ENCODE results near the gene THSD4.
A peak's percentile ranks its signal among the peaks of the same experiment; 100 is the strongest.
"Not testable (repeated sequence)": the region's sequence is repeated elsewhere in the genome, so short reads cannot be mapped to it uniquely, and the experiment has no call there.

THSD4 gene

DNA sequence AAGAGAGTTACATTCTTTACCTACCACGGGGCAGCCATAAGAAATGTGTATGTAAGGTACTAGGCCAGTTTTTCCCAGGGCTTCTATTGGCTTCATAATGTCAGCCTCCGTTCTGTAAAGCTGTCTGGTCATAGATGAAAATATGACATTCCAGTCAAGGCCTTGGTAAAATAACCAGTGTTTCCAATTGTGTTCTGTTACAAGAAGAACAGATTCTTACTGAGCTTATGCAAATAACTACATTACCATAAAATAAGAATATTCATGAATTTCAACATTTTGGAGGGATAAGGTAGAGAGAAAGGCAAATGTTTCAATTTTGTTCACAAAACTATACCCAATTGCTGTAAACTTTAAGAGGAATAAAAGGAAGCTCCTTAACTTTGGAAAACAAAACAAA is 315.5 kb downstream of the THSD4 start:
- DNase-seq (ENCODE audit: low read depth) = no peak

- no peak for DNase-seq (ENCODE audit: low read depth)
Measured at GRCh38 chr15:71431343-71432336, 316.4 kb downstream of the THSD4 start.

DNA sequence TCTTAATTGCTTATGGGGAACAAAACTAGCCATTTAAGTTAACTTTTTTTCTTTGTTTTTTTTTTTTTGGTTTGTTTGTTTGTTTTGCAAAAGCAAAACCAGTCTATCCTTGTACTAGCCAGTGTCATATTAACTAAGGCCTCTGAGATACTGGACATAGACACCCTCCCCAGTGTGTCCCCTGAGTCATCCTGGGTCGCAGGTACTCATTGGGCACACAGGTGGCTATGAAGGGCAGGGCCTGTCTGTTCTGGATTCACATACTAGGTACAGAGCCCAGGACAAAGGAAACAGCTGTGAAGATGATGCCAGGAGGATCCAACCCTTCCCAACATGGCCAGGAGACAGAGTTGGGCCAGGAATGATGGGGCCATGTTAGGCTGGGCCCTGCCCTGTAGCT is 318.1 kb downstream of the THSD4 start:
- DNase-seq (ENCODE audit: low read depth) = no peak

GRCh38 chr15:71434774-71435173 is 319.5 kb downstream of the THSD4 start:
- no peak for DNase-seq (ENCODE audit: low read depth)

GRCh38 chr15:71435552-71435951 is 320.3 kb downstream of the THSD4 start:
- DNase-seq (ENCODE audit: low read depth) = no peak

GRCh38 chr15:71436854-71437253 is 321.6 kb downstream of the THSD4 start:
- DNase-seq (ENCODE audit: low read depth) = no peak

DNA sequence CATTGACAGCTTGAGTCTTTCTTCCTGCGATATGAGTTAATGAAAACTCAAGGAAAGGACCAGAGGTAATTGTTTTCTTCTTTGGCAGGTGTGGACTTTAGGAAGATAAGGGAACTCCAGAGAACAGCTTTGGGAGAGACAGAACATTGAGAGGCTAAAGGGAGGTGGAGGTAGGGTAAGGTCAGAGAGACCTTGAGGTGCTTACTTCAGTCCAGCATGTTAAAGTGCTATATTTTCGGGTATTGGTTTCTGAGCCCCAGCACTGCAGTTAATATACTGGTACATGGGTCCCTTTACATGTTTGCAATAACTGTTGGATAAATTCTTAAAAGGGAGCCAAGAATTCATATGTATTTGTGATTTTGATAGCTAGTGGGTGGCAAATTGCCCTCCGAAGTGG is 322.1 kb downstream of the THSD4 start:
- no peak for DNase-seq (ENCODE audit: low read depth)

DNA sequence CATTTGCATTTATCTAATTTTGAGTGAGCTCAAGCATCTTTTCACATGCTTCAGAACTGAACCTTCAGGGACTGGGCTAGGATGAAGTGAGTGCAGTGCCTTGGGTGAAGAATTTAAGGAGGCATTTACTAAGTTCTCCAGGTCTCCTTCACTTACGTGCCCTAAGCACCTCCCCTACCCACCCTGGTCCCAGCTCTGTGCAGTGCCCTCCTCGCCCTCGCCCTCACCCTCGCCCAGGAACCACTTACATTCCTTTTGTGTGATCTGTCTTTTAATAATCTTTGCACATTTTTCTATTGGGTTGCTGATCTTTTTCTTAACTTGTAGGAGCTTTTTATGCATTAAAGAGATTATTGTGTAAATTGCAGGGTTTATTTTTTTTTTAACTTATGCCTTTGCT is 322.6 kb downstream of the THSD4 start:
- DNase-seq (ENCODE audit: low read depth) = no peak

DNA sequence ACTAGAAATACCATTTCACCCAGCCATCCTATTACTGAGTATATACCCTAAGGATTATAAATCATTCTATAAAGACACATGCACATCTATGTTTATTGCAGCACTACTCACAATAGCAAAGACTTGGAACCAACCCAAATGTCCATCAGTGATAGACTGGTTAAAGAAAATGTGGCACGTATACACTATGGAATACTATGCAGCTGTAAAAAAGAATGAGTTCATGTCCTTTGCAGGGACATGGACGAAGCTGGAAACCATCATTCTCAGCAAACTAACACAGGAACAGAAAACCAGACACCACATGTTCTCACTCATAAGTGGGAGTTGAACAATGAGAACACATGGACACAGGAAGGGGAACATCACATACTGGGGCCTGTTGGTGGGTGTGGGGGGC is 324.2 kb downstream of the THSD4 start:
- DNase-seq (ENCODE audit: low read depth) = not testable (repeated sequence)

GRCh38 chr15:71440489-71441110 is 325.3 kb downstream of the THSD4 start:
- DNase-seq (ENCODE audit: low read depth) = peak; percentile 73

GRCh38 chr15:71443538-71443937 is 328.3 kb downstream of the THSD4 start:
- DNase-seq (ENCODE audit: low read depth) = peak; percentile 34

- no peak for DNase-seq (ENCODE audit: low read depth)
Measured at GRCh38 chr15:71444032-71444810, 328.9 kb downstream of the THSD4 start.

DNA sequence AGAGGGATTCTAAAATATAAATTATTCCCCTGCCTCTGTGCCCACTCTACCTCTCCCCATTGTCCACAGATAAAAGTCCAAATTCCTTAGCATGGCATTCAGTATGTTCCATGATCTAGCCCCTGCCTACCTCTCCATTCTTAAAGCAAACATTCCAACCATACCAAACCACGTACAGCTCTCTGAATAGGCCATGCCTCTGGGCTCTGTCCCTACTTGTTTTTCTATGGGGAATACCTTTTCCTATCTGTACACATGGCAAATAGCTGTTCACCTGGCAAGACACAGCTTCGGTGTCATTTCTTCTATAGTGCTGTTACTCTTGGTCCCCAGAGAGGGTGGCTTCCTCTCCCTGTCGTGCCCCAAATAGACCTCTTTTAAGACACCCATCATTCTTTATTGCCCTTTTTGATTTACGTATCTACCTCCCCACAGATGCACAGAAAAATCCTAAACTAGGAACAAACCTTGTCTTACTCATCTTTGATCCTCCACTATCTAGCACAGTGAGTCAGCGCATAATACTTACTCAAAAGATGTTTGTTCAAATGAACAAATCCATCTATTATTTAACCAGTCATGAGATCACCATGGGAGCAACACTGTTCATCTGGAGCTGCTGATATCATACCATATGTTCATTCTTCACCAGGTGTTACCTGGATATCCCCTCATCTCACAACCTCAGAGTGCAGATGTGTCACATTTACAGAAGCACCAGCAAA is 329.8 kb downstream of the THSD4 start:
- DNase-seq (ENCODE audit: low read depth) = no peak

DNA sequence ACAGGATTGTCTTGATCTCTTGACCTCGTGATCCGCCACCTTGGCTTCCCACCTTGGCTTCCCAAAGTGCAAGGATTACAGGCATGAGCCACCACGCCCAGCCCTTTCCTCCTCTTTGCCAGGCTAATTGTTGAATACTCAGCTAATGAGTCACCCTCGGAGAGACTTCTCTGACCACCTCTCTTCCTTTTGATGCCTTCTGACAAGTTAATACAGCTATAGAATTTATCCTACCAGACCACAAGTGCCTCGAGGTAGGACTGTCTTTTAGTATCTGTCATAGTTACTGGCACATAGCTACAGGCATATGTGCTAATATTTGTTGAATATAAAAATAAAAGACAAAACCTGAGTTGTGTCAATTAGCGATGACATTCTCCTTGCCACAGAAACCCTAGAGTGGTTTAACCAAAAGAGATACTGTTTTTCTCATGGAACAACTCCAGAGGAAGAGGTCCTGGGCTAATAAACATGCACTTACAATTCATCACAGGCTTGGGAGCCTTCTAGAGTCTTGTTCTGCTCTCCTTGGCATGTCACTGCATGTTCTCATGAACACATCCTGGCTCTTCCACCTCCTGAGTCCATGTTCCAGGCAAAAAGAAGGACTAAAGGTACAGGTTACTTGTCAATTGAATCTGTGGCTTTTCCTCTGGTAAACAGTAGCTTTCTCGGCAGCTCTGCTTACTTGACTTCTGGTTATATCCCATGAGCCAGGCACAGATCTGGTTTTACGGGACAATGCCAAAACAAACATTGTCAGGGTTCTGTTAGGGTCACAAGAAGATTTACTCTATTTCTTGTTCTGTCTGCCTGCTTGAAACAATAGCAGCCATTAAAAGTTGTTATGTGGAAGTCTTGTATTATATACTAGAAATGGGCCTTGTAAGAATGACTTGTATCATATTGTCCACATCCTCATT is 332.3 kb downstream of the THSD4 start:
- no peak for DNase-seq (ENCODE audit: low read depth)

DNA sequence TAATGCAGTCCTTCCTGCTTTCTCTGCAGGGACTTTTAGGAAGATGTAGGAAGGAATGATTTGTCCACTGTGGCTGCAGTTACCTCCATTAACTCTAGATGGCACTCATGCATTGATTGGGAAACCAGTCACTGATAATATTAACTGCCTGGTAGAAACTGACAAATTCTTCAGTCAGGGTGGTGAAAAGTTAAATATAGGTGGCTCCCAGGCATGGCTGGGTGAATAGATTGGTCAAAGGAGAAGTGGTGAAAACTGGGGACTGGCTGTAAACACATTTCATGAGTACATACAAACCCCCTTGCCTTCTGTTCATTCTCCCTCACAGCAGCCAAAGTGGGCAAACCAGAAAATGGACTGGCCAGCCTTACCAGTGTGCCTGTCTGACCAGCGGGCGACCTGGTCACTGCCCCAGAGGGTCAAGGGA is 333.4 kb downstream of the THSD4 start:
- peak; percentile 56 for DNase-seq (ENCODE audit: low read depth)

- DNase-seq (ENCODE audit: low read depth) = no peak
Measured at GRCh38 chr15:71449363-71449762, 334.1 kb downstream of the THSD4 start.

DNA sequence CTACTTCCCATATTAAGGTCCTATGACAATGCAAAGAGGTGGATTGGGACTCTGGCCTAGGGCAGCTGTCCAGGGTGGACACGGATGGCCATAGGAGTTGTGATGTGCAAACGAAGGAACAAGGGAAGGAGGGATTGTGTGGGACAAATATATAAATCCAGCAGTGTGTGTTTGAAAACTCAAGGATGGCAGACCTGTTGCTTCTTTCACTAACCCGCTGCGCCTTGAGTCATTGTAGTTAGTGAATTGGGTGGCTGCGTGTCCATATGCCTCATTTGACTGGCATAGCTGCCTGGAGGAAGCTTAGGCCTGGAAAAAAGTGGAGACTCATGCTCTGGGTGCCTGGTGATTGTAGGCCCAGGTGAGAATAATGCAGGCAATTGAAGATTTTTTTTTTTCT is 334.7 kb downstream of the THSD4 start:
- DNase-seq (ENCODE audit: low read depth) = no peak

DNA sequence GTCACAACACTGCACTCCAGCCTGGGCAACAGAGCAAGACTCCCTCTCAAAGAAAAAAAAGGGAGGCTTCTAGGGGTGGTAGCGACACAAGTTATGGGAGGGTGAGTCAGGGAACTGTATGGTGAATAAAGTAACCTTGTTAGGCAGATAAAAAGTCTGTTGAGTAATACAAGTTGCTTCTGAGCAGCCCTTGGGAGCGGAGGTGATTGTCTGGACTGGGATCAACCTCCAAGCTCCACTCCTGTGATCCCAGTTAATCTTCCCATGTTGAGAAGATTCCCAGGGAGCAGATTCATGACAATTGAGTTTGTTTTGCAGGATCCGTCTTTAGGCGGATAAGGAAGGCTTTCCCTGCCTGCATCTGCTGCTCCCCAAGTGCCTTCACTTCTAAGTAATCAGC is 335.9 kb downstream of the THSD4 start:
- no peak for DNase-seq (ENCODE audit: low read depth)

GRCh38 chr15:71452893-71453292 is 337.6 kb downstream of the THSD4 start:
- no peak for DNase-seq (ENCODE audit: low read depth)

DNA sequence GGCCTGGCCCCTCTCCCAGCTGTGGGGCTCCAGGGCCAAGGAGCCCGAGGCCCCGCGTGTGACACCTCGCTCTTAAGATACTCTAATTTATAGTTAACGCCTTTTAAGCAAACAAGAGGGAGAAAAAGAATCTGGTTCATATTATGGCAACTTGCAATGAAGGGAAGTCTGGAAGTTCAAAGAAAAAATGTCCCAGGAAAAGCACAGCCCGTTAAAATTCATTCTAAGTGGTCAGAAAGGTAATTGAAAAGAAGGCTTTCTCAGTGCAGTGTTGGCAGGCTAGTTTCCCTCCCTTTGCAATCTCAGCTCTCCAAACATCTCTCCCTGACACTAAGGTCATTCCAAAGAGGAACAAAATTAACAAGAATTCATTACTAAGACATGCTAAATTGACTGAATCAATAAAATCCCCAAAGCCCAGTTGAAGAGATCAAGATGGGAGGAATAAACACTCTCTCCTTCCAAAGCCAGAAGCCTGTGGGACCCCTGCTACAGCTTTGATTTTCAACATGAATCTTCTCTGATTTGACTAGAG is 339.3 kb downstream of the THSD4 start:
- no peak for DNase-seq (ENCODE audit: low read depth)

GRCh38 chr15:71455107-71455506 is 339.8 kb downstream of the THSD4 start:
- DNase-seq (ENCODE audit: low read depth) = no peak

Measured in fibroblast of gingiva (primary cell).